Mucosa of descending colon (tissue), 3 donors: ENCODE results near the gene SLC15A3. TPM values are rescaled to one million over a fixed set of nuclear protein-coding genes. Genes with fewer than 3 reads are reported as not detected.

Experiments
- ATAC-seq: fragments of 200-7000 bp; cut with Tn5 transposase; one replicate; pipeline ENCODE4 v1.9.1; 2020; ENCODE audit warnings: mild to moderate bottlenecking, moderate library complexity
- DNase-seq, 3 donors: peaks; one replicate each; pipeline ENCODE4 v3.0.0-alpha.2; 2020
- H3K36me3 ChIP-seq: fragments of 200-600 bp; one replicate; pipeline ENCODE4 v1.8.0; 2021; ENCODE audit warnings: low read depth, mild to moderate bottlenecking
- H3K4me1 ChIP-seq: fragments of 200-600 bp; one replicate; pipeline ENCODE4 v1.8.0; 2021; ENCODE audit warnings: low read depth, mild to moderate bottlenecking
- H3K4me3 ChIP-seq: fragments of 200-600 bp; one replicate; pipeline ENCODE4 v1.8.0; 2021; ENCODE audit warnings: mild to moderate bottlenecking
- H3K9me3 ChIP-seq: fragments of 200-600 bp; one replicate; pipeline ENCODE4 v1.8.0; 2021; ENCODE audit warnings: mild to moderate bottlenecking
- intact Hi-C, 2 donors: fragments of 100-400 bp; cut with DNase I in 1 of 2; cut with micrococcal nuclease in 1 of 2; formaldehyde crosslinking; loops; one replicate each; pipeline versions ENCODE4 v1.11.0 to v1.11.1; 2022; cut with DNase I, micrococcal nuclease
- total RNA-seq, 3 donors: library from RNA; stranded (reverse); fragmentation: NEBNext Ultra II Directional in 2 of 3; extraction: Animal tissue kit (Norgen Biotek cat#: 25700) in 2 of 3; gene quantifications; one replicate each; pipeline versions ENCODE4 v1.2.1 to v1.2.4, GENCODE V29; 2021 to 2023
- TF ChIP-seq, protein P1 (sequence below): fragments of 200-600 bp; IDR thresholded peaks from one replicate; pipeline ENCODE4 v1.8.0; 2022; ENCODE audit warnings: antibody characterized with exemption, mild to moderate bottlenecking
- donor health status: DM: no; HTN: no; CAD: no; lungs with moderate emphysema.
- donor health status: DM: no; HTN: no; CAD: no.
- donor health status: DM: no; HTN: yes; CAD: no.

SLC15A3 gene
- total RNA-seq, 3 donors from 2014 or later: 6.2 to 36.8 (median 18.4) TPM

DNA sequence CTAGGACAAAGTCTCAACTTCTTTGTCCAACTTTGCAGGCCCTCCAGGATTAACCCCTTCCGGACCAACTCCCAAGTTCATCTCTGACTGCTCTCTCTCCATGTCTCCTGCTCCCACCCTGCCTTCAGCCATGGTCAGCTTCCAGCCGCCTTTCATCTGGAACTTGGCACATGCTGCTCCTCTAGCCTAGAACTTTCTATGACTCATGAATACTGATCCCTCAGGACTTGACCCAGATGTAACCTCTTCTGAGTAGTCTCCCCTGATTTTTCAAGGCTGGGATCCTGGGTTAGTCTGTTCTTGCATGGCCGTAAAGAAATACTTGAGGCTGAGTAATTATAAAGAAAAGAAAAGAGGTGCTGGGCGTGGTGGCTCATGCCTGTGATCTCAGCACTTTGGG is 5.2 kb upstream of the SLC15A3 start:
- TF ChIP-seq, protein P1, sequence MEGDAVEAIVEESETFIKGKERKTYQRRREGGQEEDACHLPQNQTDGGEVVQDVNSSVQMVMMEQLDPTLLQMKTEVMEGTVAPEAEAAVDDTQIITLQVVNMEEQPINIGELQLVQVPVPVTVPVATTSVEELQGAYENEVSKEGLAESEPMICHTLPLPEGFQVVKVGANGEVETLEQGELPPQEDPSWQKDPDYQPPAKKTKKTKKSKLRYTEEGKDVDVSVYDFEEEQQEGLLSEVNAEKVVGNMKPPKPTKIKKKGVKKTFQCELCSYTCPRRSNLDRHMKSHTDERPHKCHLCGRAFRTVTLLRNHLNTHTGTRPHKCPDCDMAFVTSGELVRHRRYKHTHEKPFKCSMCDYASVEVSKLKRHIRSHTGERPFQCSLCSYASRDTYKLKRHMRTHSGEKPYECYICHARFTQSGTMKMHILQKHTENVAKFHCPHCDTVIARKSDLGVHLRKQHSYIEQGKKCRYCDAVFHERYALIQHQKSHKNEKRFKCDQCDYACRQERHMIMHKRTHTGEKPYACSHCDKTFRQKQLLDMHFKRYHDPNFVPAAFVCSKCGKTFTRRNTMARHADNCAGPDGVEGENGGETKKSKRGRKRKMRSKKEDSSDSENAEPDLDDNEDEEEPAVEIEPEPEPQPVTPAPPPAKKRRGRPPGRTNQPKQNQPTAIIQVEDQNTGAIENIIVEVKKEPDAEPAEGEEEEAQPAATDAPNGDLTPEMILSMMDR: no peak
- Histone ChIP-seq H3K4me3 (no peak overlapping the region), H3K36me3 (no peaks in the 10 kb centered on the region), H3K4me1 (peaks cover under 1% of the 10 kb centered on the region), H3K9me3 (no peaks in the 10 kb centered on the region)
- no peak for DNase-seq
- ATAC-seq: no peak
- intact Hi-C loops: no loop called here

DNA sequence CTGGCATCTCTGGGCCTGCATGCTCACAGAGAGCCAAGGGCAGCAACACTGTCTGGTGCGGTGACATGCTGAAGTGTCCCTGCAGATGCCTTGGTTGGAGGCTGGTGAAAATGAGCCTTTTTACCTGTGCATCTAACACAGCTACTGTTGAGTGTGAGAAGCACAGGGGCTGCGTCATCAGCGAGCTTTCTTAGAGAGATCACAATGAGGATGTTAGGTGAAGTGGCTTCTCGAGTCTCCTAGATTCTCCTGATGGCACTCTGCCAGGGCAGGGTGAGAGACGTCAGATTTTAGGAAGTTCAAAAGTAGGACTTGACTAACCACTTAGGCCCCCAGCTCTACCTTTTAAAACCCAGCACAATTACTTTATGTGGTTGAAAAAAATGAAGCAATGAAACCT is 3.6 kb upstream of the SLC15A3 start:
- DNase-seq (peak in 1 of 3 donors; percentile 20), ATAC-seq (no peak)
- peaks cover 5% of the 10 kb centered on the region for H3K4me1 ChIP-seq
- H3K36me3 ChIP-seq: no peaks in the 10 kb centered on the region
- intact Hi-C loops: no loop called here
- no peak overlapping the region for H3K4me3 ChIP-seq
- no peaks in the 10 kb centered on the region for H3K9me3 ChIP-seq
- TF ChIP-seq, protein P1: no peak

DNA sequence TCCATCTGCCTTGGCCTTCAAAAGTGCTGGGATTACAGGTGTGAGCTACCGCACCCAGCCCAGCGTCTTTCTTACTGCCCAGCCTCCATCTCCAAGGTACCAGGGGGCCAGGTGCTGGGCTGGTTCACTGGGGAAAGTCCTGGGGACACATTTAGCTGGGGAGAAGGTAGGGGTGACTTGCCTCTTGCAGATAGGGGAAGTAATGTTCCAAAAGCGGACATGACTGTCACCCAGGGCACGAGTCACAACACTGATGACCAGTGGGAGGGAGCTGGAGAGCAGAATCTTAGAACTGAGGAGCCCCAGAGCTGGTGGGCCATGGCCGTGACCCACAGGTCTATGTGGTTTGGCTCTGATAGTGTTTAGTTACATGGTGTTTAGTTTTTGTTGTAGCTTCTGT is 2.4 kb upstream of the SLC15A3 start:
- H3K9me3 ChIP-seq: no peaks in the 10 kb centered on the region
- intact Hi-C loops: no loop called here
- peaks cover 5% of the 10 kb centered on the region for H3K4me1 ChIP-seq
- DNase-seq: peak in 1 of 3 donors; percentile 47
- no peak overlapping the region for H3K4me3 ChIP-seq
- TF ChIP-seq, protein P1: no peak
- H3K36me3 ChIP-seq: no peaks in the 10 kb centered on the region
- ATAC-seq: no peak

DNA sequence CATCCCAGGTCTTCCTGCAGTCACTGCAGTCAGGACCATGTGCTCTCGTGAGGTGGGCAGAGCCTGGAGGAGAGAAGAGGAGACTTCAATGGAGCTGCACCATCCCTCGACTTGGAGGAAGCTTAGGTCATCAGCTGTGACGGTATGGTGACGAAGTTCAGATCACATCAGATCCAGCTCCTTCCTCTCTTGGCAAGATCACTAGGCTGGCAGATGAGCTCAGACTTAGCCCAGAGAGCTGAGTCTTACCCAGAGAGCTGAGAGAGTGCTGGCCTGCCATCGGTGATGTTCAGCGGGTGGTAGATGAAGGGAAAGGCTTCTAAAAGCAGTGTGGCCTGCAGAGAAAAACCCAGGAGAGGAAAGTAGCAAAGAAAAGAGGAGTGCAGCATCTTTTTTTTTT is 1.8 kb upstream of the SLC15A3 start:
- H3K4me3 ChIP-seq: no peak overlapping the region
- H3K4me1 ChIP-seq: peaks cover 5% of the 10 kb centered on the region
- intact Hi-C loops: no loop called here
- H3K9me3 ChIP-seq: no peaks in the 10 kb centered on the region
- ATAC-seq (peak; percentile 11), DNase-seq (no peak)
- H3K36me3 ChIP-seq: no peaks in the 10 kb centered on the region
- TF ChIP-seq, protein P1: no peak

DNA sequence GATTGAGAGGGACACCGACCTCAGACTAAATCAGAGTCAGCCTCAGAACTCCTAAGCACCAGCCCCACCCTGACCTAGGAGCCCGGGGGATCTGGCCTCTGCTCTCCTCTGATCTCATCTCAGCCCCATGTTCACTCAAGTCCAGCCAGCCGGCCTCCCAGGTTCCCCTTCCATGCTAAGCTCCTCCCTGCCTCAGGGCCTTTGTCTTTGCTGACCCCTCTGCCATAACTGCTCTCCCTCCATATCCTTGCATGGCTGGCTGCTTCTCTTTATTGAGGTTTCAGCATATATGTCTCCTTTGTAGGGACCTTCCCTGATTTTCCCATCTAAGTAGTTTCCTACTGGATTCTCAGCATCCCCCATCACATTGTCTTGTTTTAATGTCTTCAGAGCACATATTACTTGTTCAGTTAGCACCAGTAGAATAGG is 780 bp upstream of the SLC15A3 start:
- DNase-seq (no peak), ATAC-seq (no peak)
- peaks cover 5% of the 10 kb centered on the region for H3K4me1 ChIP-seq
- intact Hi-C loops: no loop called here
- no peaks in the 10 kb centered on the region for H3K36me3 ChIP-seq
- TF ChIP-seq, protein P1: no peak
- H3K9me3 ChIP-seq: no peaks in the 10 kb centered on the region
- no peak overlapping the region for H3K4me3 ChIP-seq

DNA sequence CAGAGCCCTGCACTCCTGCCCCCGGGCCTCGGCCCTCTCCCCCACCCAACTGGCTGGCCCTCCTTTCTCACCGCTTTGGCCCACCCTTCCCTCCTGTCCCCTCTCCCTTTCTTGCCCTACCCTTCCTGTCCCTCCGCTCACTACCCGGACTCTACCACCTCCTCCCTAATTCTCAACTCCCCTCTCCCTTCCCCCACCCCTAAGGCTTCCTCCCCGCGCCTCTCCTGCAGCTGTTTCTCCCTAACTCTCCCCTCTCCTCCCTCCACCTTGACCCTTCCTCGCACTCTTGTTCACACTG is 421 bp downstream of the SLC15A3 start:
- ATAC-seq (peak; percentile 18), DNase-seq (no peak)
- H3K4me3 ChIP-seq: peak overlapping the region; percentile 6
- intact Hi-C loops: no loop called here
- TF ChIP-seq, protein P1: no peak
- no peaks in the 10 kb centered on the region for H3K9me3 ChIP-seq
- H3K4me1 ChIP-seq: peaks cover 5% of the 10 kb centered on the region
- H3K36me3 ChIP-seq: no peaks in the 10 kb centered on the region
